Stimulated activated CD4-positive, alpha-beta T cell treated with anti-CD3 and anti-CD28 coated beads, TNF-alpha, amount 100 ng/mL, for 4 hours (primary cell): ENCODE data around the gene RAB3IP.
A peak's percentile ranks its signal among the peaks of the same experiment; 100 is the strongest.

Experiments used
- DNase-seq, 3 experiments: peaks; one replicate each; pipeline ENCODE4 v3.0.0-alpha.2; 2020; ENCODE audit warnings: low read depth in 3 of 3

RAB3IP gene, protein sequence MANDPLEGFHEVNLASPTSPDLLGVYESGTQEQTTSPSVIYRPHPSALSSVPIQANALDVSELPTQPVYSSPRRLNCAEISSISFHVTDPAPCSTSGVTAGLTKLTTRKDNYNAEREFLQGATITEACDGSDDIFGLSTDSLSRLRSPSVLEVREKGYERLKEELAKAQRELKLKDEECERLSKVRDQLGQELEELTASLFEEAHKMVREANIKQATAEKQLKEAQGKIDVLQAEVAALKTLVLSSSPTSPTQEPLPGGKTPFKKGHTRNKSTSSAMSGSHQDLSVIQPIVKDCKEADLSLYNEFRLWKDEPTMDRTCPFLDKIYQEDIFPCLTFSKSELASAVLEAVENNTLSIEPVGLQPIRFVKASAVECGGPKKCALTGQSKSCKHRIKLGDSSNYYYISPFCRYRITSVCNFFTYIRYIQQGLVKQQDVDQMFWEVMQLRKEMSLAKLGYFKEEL

DNA sequence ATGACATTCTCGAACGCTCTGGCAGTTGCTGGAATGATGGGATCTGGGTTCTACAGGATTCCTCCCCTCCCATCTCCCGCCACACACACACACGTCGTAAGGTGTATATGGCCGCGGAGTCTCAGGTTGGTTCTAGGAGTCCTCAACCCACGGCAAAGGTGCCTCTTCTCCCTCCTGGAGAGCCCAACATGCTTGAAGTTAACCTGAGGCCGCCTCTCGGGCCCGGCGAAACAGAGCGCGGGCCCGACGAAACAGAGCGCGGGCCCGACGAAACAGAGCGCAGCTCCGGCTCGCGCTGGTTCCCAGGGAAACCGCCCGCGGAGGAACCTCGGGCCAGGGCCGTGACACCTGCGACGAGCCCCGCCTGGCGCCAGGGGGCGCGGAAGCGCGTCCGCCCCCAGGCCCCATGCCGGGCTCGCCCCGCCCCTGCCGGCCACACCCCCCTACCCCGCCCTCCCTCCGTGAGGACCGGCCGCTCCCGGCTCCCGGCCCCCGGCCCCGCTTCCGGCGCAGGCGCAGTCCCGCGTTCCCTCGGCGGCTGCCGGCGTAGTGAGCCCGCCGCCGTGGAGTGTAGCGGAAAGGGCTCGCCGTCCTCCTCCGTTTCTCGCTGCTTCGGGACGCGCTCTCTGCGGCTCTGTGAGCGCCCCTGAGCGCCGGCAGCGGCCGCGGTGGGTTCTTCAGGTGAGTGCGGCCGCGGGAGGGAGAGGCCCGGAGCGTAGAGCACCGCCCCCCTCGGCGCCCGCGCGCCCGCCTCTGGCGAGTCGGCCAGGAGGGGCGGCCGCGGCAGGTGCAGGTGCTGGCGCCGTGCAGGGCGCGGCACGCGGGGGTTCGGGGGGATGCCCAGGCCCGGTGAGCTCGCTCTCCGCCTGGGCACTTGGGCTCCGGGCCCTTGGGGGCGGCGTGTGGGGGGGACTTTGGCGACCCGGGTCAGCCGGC lies at the start of gene RAB3IP:
RAB3IP (plus strand) TSS at position 510 of the 936 bp plus-strand sequence. CDS start 16,549 bp downstream, outside the sequence.
- DNase-seq, result peak; percentile 88 to 93 (median 92)

DNA sequence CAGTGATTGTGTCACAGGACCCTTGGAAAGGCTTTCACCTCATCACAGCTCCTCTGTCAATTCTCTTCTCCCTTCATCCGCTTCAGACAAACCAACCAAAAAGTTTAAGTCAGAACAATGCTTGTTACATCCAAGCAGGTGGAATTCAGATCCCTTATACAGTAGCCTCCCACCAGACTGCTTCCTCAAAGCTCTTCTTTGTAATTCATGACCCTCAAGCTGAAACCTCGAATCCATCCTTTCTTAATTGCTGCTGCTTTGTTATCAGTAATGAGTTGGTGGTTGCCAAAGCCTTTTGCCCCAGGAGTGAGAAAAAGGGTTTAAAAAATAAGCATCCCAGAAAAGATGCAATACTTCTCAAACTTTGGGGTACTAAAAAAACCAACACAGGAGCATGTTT lies 49.0 kb upstream of the RAB3IP start:
- DNase-seq, result no peak

DNA sequence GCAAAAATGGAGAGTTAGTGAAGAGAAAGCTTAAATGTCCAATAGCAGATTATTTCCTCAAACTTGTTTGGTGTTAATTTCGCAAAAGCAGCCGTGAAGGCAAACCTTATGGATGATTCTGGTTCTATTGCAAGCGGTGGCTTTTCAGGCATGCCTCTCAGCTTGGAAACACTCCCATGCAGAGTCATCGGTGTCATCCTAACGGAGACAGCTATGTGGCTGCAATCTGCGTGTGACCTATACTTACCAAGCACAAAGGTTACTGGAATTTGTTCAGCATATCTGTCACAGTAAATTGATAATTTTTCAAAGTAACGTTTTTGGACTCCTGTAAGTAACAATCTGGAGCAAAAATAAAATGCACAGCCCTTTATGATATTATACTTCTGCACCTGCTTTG lies 44.5 kb upstream of the RAB3IP start:
- no peak for DNase-seq

DNA sequence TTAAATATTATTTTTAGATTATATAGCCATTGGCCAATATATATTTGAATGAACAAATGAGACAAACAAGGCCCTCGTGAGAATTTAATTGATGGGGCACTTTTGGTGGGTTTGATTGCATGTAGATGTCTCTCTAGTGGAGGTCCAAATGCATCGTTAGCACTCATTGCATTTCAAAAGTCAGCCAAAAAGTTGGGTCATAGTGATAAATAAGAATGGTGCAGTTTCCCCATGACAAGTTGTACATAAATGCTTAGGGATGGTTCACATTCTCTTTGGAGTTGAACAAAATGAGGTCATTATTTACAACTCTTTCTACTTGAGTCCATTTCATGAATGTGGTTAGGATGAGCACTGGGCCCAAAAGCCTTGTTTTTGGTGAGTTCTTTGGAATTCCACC lies 40.6 kb upstream of the RAB3IP start:
- DNase-seq, result no peak

DNA sequence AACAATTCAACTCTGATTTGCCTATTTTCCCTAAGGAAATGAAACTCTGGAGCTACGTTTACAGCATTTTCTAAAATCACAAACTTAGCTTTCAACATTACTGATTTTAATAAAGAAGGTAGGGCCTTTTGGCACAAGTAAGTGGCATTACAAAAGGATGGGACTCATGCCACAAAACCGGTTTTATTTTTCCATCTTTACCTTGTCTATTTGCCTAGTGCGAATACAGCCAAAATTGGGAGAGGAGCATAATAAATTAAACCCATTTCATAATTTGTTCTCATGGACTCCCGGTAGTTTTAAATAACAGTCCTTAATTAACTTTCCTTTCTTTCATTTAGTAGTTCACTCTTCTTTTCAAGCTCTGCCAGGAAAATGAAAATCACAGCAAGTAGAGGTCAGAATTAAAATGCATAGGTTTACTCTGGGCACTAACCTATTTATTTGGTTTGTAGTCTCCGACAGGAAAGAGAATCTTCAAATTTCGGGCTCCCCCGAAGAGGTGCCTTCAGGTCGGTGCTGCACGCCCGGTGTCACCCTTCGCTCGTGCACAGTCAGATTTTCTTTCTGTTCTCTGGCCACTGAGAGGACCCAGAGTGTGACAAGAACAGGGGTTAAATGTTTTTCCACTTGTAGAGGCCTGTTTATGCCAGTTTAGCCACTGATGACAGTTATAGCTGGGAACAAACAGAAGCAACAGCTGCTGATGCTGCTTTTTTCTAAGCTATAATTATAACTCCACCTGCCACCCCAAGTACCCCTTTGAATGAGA lies 39.7 kb upstream of the RAB3IP start, which contains the start of gene BEST3:
BEST3 (minus strand) TSS at position 535 of the 772 bp plus-strand sequence. CDS start 1,505 bp downstream, outside the sequence.
- DNase-seq, result no peak

DNA sequence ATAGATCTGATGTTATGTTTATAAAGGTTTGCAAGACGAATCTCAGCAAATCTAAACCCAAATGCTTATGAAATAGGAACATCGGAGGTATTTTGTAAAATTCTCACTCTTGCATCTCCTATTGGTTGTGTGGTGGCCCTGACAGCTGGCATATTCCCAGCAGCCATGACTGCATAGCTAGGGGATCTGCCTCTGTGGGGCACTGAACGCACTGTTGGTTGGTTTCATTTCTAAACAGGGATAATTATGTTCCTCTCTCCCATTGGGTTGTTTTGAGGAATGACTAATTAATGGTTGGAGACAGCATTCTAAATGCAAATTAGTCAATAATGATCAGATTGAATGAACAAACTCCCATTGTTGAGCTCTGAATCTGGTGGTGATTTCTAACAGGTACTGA lies 36.8 kb upstream of the RAB3IP start:
- DNase-seq, result no peak

DNA sequence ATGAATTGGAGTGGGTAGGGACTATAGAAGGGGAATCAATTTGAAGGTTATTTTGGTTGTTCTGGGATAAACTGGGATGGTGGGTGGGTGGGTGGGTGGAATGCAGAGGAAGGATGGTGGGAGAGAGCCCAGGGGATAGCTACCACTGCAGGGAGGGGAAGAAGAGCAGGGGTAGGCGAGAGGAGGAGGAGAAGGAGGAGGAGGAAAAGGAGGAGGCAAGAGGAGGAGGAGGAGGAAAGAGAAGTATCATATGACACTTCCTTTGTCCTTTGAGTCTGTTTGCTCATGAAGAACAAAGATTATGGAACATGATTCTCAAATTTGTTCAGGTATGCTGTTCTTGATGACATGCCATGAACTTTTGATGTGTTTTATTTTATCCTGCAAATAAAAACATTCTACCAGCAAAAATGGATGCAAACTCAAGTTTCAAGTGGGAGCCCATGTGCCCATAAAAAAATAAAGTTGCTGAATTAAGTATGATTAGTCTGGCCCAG lies 35.5 kb upstream of the RAB3IP start:
- no peak for DNase-seq

DNA sequence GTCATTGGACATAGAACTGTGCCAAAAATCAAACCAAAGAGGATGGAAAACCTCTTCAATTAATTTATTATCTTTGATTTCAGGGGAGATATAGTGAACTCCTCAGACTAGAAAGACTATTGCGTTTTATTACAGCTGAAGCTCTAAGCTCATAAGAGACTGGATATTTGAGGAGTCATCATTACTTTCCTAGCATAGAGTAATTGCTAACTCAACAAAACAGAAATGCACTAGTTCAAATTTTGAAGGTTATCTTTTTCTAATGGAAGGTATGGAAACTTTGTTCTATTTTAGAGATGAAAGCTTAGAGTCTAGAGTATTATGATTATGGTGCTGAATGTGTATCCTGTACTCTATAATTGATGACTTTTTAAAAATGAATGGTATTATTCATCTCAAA lies 34.3 kb upstream of the RAB3IP start:
- no peak for DNase-seq

DNA sequence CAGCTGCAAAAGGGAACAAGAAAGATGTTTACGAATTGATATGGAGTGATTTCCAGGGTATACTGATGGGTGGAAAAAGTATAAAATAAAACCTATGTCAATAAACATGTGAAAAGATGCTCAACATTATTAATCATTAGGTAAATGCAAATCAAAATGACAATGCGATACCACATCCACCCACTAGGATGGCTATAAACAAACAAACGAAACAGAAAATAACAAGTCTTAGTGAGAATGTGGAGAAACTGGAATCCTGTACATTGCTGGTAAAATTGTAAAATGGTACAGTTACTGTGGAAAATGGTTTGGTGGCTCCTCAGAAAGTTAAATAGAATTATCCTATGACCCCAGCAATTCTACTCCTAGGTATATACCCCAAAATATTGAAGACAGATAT lies 30.0 kb upstream of the RAB3IP start:
- DNase-seq, result no peak

DNA sequence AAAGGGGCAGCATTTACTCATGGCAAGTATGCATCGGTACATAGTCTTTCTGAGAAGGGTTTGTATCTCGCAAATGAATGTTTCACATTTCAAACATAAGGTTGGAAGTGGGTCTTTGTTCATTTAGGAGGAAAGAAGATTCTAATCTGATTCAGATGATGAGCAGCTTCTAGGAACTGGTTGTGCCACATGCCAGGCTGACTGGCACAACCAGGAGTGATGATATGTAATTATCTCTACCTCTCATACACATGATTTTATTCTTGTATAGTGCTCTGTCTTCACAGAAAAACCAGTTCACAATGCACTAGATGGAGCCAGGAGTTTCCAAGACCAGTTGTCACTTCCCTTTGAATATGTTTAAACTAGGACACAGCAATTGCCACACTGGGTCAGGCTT lies 25.8 kb upstream of the RAB3IP start:
- no peak for DNase-seq

DNA sequence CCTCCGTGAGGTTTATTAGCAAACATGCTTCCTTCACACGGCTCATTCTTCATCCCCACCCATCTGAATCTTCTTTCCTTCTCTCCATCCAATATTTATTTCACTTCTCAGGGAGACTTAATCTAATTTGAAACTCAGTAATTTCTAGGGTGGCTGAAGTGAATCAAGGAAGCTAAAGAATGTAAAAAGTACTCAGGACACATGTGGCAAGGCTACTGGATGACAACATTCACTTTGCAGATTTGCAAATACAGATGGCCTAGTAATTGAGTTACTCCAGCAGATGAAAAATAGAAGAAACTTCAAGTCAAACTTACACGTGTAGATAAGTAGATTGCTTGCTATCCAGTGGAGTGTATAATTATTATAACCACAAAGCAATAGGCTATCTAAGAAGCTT lies 24.1 kb upstream of the RAB3IP start:
- no peak for DNase-seq

DNA sequence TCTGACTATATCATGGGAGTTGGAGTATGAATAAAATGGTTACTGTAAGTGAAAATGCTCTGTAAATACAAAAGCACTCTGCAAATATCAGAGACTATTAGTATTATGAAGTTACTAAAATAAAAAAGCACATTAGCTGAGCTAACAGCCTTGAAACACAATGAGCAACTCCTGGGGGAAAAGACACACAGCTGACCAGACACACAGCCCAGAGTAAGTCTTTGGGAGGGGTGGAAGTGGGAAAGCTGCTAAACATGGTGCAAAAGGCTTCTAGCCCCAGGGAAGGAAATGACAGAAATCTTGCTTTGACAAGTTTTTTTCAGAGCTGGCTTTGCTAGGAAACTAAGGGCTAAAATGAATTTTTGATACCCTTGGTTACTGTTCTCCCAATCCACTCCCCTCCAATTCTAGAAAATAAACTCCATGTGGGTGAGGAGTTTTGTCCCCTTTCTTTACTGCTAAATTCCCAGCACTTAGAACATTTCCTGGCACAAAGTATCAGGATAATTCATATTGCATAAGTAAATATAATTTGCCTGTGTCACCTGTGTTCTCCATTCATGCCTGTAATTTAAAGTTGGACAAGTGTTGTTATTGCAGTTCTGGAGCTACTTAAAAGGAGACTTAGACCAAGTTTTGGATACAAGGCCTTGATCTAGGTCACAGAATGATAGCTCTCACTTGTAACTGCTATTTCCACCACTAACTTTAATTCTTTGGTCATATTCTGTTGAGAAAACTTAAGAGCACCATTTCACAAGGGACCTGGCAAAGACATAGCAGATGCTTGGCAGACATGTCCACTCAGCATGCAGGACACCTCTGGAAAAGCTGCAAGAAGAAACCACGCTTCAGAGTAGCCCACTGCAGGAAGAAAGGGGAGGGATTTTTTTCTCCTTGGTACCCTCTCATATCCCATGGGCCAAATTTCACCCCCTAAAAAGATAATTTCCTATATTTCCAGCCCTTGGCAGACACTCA lies 19.0 kb upstream of the RAB3IP start:
- no peak for DNase-seq

DNA sequence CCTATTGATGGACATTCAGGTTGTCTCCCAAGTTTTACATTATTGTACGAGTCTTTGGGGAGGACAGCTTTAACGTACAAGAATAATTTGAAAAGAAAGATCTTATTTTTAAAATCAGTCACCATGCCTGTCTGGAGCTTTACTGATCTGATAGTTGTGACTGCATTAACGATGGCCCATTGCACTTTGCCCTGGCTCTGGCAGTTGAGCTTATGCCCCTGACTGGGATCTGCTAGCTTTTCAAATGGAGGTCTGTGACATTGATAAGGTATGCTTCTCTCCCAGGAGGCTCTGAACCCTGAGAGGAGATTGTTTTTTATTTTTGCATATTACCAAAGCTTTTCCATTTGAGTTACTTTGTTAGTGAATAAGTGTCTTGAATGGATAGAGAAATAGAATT lies 17.9 kb upstream of the RAB3IP start:
- DNase-seq, result no peak

DNA sequence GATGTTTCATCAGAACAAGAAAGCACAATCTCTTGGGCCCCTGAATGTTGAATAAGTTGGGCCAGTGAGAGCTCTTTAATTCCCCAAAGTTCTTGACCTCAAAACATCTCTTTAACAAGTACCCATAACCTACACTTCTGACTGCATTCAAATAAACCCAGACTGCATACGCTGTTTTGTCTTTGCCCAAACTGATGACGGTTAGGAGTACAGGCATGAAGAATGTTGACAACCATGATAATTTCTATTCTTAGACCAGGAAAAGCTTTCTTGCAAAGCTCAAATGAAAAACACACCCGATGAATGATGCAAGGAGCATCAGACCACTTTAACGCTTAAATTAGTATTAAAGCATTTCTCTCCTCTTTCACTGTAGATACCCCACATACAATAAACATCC lies 11.7 kb upstream of the RAB3IP start:
- DNase-seq, result no peak

DNA sequence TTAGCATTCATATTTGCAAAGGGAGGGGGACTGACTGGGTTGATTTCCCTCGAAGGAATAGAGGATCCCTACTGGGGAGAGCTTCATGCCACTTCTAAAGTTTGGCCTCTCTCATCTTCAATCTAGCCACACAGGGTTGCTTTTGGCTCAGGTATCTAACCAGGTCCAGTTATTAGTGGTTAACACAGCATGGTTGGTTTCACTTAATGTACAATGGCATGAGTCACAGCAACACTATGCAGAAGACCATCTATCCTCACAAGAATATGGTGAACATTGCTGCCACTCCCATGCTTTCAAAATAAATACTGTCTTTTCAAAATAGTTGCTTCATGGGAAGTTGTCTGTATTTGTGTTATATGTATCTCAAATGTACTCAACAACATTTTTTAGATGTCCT lies 6.6 kb upstream of the RAB3IP start:
- no peak for DNase-seq

DNA sequence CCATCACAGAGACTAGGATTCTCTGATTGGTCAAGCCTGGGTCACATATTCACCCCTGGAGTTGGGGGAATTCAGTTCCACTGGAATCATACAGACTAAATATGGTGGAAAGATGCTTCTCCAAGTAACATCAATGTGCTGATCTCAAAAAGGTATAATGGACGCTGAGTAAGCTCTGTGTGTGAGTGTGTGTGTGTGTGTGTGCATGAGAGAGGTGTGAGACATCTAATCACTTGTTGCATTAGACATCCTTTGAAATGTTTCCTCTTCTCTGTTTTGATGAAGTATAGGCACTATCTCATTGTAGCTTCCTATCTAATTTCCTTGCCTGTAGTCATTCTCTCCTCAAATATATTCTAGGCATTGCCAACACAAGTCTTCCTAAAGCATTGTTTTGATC lies 5.0 kb upstream of the RAB3IP start:
- no peak for DNase-seq

DNA sequence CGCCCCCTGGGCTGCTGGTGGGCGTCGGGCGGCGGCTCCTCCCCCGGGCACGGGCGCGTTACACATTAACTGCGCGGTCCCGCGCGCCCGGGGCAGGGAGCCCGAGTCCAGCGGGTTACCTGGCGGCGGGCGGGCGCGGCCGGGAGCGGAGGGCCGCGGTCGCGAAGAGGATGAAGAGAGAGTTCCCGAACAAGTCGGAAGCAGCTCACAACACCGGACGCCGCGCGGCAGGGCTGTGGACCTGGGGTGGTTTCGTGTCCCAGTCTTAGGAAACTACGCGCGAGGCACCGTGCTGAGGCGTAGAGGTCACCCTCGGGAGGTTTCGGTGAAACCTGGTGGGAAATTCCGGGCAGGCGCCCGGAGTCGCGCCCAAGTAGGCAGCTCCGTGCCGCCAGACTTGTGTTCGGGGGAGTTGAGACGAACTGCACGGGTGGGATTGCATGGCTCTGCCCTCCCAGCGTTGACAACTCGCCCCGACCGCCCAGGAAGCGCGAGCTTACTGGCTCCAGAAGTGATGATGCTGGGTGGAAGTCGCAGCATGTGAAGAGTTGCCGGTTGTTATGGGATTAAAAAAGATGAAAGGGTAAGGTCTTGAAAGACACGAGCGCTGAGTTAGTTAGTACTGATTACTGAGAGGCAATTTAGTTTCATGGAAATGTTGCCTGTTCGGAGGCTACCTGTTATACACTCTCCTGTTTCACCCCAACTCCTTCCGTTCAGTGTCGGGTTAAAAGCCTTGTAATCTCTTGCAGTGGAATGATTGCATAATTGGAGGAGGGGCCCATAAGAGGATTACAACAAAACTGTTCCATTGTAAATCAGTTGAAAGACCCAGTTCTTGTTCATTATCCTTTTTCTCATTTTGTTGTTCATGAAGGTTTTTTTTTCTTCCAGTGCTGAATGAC lies 879 bp downstream of the RAB3IP start:
- DNase-seq, result peak; percentile 23 to 37 (median 25)

DNA sequence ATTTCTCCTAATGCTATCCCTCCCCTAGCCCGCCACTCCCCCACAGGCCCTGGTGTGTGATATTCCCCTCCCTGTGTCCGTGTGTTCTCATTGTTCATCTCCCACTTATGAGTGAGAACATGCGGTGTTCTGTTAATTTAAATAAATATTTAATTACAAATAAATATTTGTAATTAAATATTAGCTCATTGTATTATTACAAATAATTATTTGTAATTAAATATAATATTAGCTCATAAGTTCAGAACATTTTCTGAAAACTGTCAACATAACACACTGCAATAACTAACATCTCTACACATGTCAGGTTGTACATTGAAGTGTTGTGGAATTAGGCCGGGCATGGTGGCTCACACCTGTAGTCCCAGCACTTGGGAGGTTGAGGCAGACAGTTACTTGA lies 5.4 kb downstream of the RAB3IP start:
- DNase-seq, result no peak

DNA sequence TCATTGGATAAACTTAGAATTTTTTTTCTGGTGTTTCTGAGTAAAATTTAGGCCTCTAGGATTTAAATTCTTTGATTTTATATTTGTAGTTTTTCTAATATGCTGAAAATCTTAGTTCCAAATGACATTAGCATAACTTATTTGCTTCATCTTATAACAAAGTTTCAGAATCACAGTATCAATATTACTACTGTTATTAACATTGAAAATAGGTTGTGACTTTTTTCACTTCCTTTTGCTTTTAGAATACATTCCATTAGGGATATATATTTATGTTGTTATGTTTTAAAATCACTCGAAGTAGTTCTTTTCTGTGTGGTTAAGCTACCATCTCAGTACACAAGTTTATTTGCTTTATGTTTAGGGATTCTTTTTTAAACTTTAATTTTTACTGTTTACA lies 12.8 kb downstream of the RAB3IP start:
- no peak for DNase-seq
